ENCODE results near the gene ZEB2. TPM values are rescaled to one million over a fixed set of nuclear protein-coding genes. Genes with fewer than 3 reads are reported as not detected.

The ZEB2 gene
- total and polyA plus RNA-seq, 5 donors from 2014 or later: 0.23 to 18.1 (median 0.41) TPM; not detected in 1

DNA sequence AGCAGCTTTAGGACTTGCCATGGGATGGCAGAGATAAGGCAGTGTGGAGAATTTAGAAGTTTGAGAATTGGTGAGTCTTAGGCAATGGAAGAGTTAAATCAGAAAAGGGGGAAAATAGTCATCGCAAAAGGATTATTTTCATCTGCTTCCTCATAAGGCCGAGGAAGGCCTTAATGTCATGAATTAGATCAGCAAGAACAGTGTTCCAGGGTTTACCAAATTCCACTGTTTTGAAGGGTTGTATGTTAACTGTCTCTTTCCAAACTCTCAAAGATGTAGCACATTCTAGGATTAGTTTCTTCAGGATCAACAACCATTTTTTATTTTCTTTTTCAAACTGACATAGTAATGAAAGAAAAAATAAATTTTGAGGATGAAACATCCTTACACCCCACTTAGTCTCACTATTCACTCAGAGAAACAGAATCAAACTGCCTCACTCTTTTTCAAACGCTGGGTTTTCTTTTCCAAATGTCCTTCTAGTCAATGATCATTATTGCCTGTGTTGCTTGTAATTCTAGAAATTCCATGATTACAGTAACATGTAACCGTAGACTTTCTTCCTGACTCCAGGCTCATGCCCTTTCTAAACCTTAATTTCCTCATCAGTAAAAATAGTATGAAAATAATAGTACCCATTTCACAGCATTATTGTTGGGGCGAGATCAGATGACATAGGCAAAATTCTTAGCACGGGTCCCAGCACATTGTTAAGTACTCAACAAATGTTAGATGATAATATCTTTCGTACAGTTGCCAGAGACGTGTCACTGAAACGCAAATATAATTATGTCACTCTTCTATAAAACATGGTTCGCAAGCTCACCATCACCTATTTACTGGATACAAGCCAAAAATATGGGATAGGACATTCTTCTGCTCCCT, 23.6 kb downstream of the ZEB2 start:
- H3K9me3 Mint-ChIP-seq: no peaks in the 10 kb centered on the region
- Histone ChIP-seq H3K4me3 (ENCODE audit: low read depth, low read length) (no peak overlapping the region), H3K27me3 (ENCODE audit: control insufficient read depth, insufficient read depth, low read length) (no peaks in the 10 kb centered on the region), H3K36me3 (ENCODE audit: control insufficient read depth, insufficient read depth, low read length) (no peaks in the 10 kb centered on the region), H3K9me3 (ENCODE audit: control insufficient read depth in 2 of 2, low read length in 2 of 2) (no peaks in the 10 kb centered on the region), H3K27ac (ENCODE audit: insufficient read depth, low read length, poor library complexity, severe bottlenecking) (no peak overlapping the region), H3K4me1 (ENCODE audit: control insufficient read depth, insufficient read depth, low read length, poor library complexity, severe bottlenecking) (no peaks in the 10 kb centered on the region)
- no peak for DNase-seq
- no peak overlapping the region for H3K27ac Mint-ChIP-seq
- no peak for ATAC-seq (ENCODE audit: low read depth in 2 of 2)
- no peaks in the 10 kb centered on the region for H3K36me3 Mint-ChIP-seq
- peaks cover 0 to 3% (median 0%) of the 10 kb centered on the region in 4 donors for H3K4me1 Mint-ChIP-seq
- H3K4me3 Mint-ChIP-seq: no peak overlapping the region
- H3K27me3 Mint-ChIP-seq: peaks cover 13% of the 10 kb centered on the region

DNA sequence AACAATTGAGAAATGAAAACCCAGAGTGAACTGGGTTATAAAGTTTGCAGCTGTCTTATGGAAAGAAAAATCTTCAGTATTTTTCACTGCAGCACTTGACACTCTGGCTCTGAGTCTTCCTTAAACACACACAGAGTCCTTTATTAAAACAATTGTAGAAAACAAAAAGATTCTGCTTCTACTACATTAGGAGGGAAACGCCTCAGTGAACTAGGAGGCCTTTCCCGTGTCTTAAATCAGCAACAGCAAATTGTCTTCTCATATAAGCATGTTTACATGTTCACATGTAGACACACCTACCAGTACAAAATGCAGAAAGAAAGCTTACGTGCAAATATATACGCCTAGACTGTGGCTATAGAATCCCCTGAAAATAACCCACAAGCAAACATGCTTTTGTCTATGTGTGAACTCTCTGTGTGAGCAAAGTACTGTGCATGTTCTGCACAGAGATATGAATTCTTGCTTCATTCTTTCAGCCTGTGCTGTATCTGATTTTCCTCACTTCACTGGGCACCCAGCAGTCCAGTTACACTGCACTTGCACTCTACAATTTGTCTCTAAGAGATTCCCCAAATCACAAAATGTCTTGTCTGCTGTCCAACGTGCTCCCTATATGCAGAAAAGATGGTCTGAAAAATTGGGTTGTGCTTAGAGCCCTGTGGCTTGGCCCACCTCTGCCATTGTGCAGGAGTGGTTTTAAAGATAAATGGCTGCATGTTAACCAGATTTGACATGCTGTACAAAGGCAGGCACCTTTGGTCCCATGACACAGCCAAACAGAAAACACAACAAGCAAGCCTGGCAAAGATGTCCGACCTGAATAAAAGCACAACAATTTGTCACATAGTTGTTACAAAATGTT, 24.5 kb downstream of the ZEB2 start:
- Histone ChIP-seq H3K27ac (ENCODE audit: insufficient read depth, low read length, poor library complexity, severe bottlenecking) (no peak overlapping the region), H3K4me1 (ENCODE audit: control insufficient read depth, insufficient read depth, low read length, poor library complexity, severe bottlenecking) (no peaks in the 10 kb centered on the region), H3K4me3 (ENCODE audit: low read depth, low read length) (no peak overlapping the region), H3K36me3 (ENCODE audit: control insufficient read depth, insufficient read depth, low read length) (no peaks in the 10 kb centered on the region), H3K9me3 (ENCODE audit: control insufficient read depth in 2 of 2, low read length in 2 of 2) (no peaks in the 10 kb centered on the region), H3K27me3 (ENCODE audit: control insufficient read depth, insufficient read depth, low read length) (no peaks in the 10 kb centered on the region)
- no peak for ATAC-seq (ENCODE audit: low read depth in 2 of 2)
- H3K4me1 Mint-ChIP-seq: peaks cover 0 to 3% (median 0%) of the 10 kb centered on the region in 4 donors
- H3K27ac Mint-ChIP-seq: no peak overlapping the region
- H3K9me3 Mint-ChIP-seq: no peaks in the 10 kb centered on the region
- H3K27me3 Mint-ChIP-seq: peaks cover 13% of the 10 kb centered on the region
- no peaks in the 10 kb centered on the region for H3K36me3 Mint-ChIP-seq
- no peak for DNase-seq
- H3K4me3 Mint-ChIP-seq: no peak overlapping the region

DNA sequence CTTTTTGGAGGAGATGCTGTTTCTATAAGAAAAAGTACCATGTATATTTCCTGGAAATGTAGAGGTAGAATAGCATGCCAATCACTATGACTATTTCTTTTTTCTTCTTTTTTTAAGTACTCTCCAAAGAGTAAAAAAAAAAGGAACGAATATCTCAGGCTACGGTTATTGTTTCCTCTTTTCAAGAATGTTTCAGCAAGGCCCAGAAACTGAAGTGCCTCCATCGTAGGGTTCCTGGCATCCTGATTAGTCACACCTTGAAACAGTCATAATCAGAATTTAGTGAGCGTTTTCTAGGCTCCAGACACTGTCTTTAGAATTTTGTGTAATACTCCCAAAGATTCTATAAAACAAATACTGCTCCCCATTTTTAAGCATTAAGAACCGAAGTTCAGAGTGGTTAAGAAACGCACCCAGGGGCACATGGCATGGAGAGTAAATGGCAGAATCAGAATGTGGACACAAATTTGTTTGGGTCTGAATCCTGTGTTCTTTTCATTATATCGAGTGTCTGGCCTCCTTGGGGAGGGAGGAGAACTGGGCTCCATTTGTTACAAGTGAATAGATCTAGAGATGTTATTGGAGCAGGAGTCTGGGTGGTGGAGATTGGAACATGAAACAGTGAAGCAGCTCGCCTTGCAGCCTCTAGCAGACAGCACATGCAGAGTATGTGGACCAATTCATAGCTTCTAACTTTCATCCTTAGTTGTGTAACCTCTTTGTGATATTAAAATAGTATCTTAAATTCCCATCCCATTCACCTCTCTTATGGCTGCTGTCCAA, 26.7 kb downstream of the ZEB2 start:
- no peak overlapping the region for H3K4me3 ChIP-seq (ENCODE audit: low read depth, low read length)
- Mint-ChIP-seq H3K36me3 (no peaks in the 10 kb centered on the region), H3K9me3 (no peaks in the 10 kb centered on the region), H3K4me1 (peaks cover 0 to 3% (median 0%) of the 10 kb centered on the region in 4 donors), H3K4me3 (no peak overlapping the region), H3K27ac (no peak overlapping the region), H3K27me3 (peaks cover 13% of the 10 kb centered on the region)
- no peak overlapping the region for H3K27ac ChIP-seq (ENCODE audit: insufficient read depth, low read length, poor library complexity, severe bottlenecking)
- H3K27me3 ChIP-seq (ENCODE audit: control insufficient read depth, insufficient read depth, low read length): no peaks in the 10 kb centered on the region
- H3K36me3 ChIP-seq (ENCODE audit: control insufficient read depth, insufficient read depth, low read length): no peaks in the 10 kb centered on the region
- no peaks in the 10 kb centered on the region for H3K9me3 ChIP-seq (ENCODE audit: control insufficient read depth in 2 of 2, low read length in 2 of 2)
- DNase-seq (no peak), ATAC-seq (ENCODE audit: low read depth in 2 of 2) (no peak)
- H3K4me1 ChIP-seq (ENCODE audit: control insufficient read depth, insufficient read depth, low read length, poor library complexity, severe bottlenecking): no peaks in the 10 kb centered on the region

DNA sequence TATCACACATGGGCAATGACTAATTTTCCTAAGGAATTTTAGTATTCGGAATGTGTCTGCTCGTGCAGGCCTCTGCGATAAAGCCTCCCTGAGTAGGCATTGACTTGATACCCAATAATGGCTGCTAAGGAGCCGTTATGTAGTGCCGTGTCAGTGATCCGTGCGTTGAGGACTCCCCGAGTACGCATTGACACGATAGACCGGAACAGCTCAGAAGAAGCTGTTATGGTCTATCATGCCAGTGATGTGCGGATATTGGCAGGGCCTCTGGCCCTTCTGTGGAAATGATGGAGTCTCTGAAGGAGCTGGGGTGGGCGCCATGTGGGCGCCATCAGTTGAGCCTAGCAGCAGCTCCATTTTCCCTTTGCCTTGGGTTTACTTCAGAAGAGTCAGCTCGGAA, 29.1 kb downstream of the ZEB2 start:
- no peak overlapping the region for H3K4me3 Mint-ChIP-seq
- no peaks in the 10 kb centered on the region for H3K4me1 Mint-ChIP-seq
- Histone ChIP-seq H3K4me3 (ENCODE audit: low read depth, low read length) (no peak overlapping the region), H3K27me3 (ENCODE audit: control insufficient read depth, insufficient read depth, low read length) (no peaks in the 10 kb centered on the region), H3K27ac (ENCODE audit: insufficient read depth, low read length, poor library complexity, severe bottlenecking) (no peak overlapping the region), H3K9me3 (ENCODE audit: control insufficient read depth in 2 of 2, low read length in 2 of 2) (no peaks in the 10 kb centered on the region), H3K36me3 (ENCODE audit: control insufficient read depth, insufficient read depth, low read length) (no peaks in the 10 kb centered on the region), H3K4me1 (ENCODE audit: control insufficient read depth, insufficient read depth, low read length, poor library complexity, severe bottlenecking) (no peaks in the 10 kb centered on the region)
- no peaks in the 10 kb centered on the region for H3K9me3 Mint-ChIP-seq
- DNase-seq (no peak), ATAC-seq (ENCODE audit: low read depth in 2 of 2) (no peak)
- H3K27ac Mint-ChIP-seq: peak overlapping the region in 1 of 3 donors; percentile 48
- peaks cover 9% of the 10 kb centered on the region for H3K27me3 Mint-ChIP-seq
- H3K36me3 Mint-ChIP-seq: no peaks in the 10 kb centered on the region

DNA sequence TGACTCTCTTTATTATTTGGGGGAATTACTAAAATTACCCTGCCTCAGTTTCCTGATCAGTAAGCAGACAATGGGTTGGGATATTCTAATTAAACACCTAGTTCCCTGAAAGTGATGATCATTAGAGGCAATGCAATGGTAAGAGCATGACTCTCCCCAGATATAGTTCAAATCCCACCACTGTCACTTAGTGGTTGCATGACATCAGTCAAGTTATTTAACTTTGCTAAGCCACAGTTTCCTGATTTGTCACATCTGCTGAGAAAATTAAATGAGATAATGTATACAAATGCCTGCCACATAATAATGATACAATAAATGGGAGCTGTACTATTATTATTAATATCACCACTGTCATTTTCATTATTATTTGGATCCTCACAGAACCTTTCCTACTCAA, 29.9 kb downstream of the ZEB2 start:
- no peak for ATAC-seq (ENCODE audit: low read depth in 2 of 2)
- no peak overlapping the region for H3K4me3 ChIP-seq (ENCODE audit: low read depth, low read length)
- no peak overlapping the region for H3K27ac ChIP-seq (ENCODE audit: insufficient read depth, low read length, poor library complexity, severe bottlenecking)
- H3K27me3 ChIP-seq (ENCODE audit: control insufficient read depth, insufficient read depth, low read length): no peaks in the 10 kb centered on the region
- Mint-ChIP-seq H3K9me3 (no peaks in the 10 kb centered on the region), H3K4me3 (no peak overlapping the region), H3K36me3 (no peaks in the 10 kb centered on the region), H3K27me3 (peaks cover 17% of the 10 kb centered on the region), H3K27ac (no peak overlapping the region), H3K4me1 (no peaks in the 10 kb centered on the region)
- no peak for DNase-seq
- no peaks in the 10 kb centered on the region for H3K4me1 ChIP-seq (ENCODE audit: control insufficient read depth, insufficient read depth, low read length, poor library complexity, severe bottlenecking)
- no peaks in the 10 kb centered on the region for H3K9me3 ChIP-seq (ENCODE audit: control insufficient read depth in 2 of 2, low read length in 2 of 2)
- H3K36me3 ChIP-seq (ENCODE audit: control insufficient read depth, insufficient read depth, low read length): no peaks in the 10 kb centered on the region

DNA sequence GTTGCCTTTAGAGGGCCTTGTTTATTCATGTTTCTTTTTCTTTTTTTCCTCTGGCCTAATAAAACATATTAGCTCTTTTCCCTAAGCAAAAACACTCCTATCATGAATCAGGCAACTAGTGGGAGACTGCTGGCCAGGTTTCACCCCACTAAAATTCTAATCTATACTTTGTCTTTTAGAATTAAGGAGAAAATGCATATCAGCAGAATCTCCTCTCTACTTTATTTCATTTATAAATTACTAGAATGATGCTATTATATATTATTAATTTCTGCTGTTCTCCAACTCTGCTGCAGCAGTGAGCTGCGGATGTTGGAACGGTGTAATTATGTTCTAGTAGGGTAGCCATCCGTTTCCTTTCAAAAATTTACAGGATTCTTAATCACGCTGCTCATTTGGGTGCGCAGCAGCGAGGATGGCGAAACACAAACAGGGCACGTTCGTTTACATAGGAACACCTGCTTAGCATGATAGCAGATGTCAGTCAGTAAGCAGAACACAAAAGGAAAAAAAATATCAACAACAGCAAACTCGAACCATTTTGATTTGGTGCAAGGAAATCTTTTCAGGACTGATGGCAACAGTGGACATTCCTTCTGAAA, 30.5 kb downstream of the ZEB2 start:
- no peak for ATAC-seq (ENCODE audit: low read depth in 2 of 2)
- Mint-ChIP-seq H3K27ac (no peak overlapping the region), H3K36me3 (no peaks in the 10 kb centered on the region), H3K4me1 (no peaks in the 10 kb centered on the region), H3K4me3 (no peak overlapping the region), H3K9me3 (no peaks in the 10 kb centered on the region), H3K27me3 (peaks cover 14% of the 10 kb centered on the region)
- Histone ChIP-seq H3K9me3 (ENCODE audit: control insufficient read depth in 2 of 2, low read length in 2 of 2) (no peaks in the 10 kb centered on the region), H3K27ac (ENCODE audit: insufficient read depth, low read length, poor library complexity, severe bottlenecking) (no peak overlapping the region), H3K4me1 (ENCODE audit: control insufficient read depth, insufficient read depth, low read length, poor library complexity, severe bottlenecking) (no peaks in the 10 kb centered on the region), H3K27me3 (ENCODE audit: control insufficient read depth, insufficient read depth, low read length) (no peaks in the 10 kb centered on the region), H3K4me3 (ENCODE audit: low read depth, low read length) (no peak overlapping the region), H3K36me3 (ENCODE audit: control insufficient read depth, insufficient read depth, low read length) (no peaks in the 10 kb centered on the region)
- no peak for DNase-seq

DNA sequence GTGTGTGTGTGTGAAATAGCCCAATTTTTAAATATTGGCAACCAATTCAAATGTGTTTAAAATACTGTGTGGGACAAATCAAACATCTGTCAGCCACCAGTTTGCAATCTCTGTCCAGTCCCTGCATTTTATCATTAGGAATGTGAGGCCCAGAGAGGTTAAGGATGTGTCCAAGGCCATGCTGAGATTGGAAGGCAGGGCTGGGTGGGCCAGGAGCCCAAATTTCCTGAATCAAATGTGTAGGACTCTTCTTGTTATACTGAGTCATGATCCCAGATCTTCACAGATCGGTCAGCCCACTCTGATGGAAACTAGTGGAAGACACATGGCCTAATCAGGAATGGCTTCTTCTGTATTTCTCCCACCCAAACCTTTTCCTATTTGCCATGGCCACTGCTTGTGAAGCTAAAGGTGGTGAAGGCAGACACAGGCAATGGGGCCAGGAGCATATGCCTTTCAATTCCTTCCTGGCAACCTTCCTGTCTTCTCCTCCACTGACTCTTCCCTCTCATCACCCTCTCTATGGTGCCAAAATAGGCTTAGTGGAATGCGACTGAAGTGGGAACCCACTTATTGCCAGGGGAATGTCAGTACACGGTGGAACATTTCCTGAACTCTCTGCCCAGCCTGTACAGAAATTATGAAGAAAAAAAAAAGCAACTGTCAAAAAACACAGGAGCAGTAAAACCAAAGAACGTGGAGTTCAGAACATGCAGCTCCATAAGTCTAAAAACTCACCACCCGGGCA, 35.5 kb downstream of the ZEB2 start:
- Mint-ChIP-seq H3K27me3 (peaks cover 17% of the 10 kb centered on the region), H3K4me1 (no peaks in the 10 kb centered on the region), H3K4me3 (no peak overlapping the region), H3K9me3 (peaks cover 0 to 2% (median 0%) of the 10 kb centered on the region in 7 donors), H3K27ac (no peak overlapping the region), H3K36me3 (no peaks in the 10 kb centered on the region)
- Histone ChIP-seq H3K9me3 (ENCODE audit: control insufficient read depth in 2 of 2, low read length in 2 of 2) (no peaks in the 10 kb centered on the region), H3K27me3 (ENCODE audit: control insufficient read depth, insufficient read depth, low read length) (no peaks in the 10 kb centered on the region), H3K27ac (ENCODE audit: insufficient read depth, low read length, poor library complexity, severe bottlenecking) (no peak overlapping the region), H3K36me3 (ENCODE audit: control insufficient read depth, insufficient read depth, low read length) (no peaks in the 10 kb centered on the region), H3K4me3 (ENCODE audit: low read depth, low read length) (no peak overlapping the region), H3K4me1 (ENCODE audit: control insufficient read depth, insufficient read depth, low read length, poor library complexity, severe bottlenecking) (no peaks in the 10 kb centered on the region)
- ATAC-seq (ENCODE audit: low read depth in 2 of 2) (no peak), DNase-seq (no peak)
